Measurements from ENCODE around the gene UNC13D.
"Not testable (repeated sequence)": the region's sequence is repeated elsewhere in the genome, so short reads cannot be mapped to it uniquely, and the experiment has no call there.

Gene UNC13D

DNA sequence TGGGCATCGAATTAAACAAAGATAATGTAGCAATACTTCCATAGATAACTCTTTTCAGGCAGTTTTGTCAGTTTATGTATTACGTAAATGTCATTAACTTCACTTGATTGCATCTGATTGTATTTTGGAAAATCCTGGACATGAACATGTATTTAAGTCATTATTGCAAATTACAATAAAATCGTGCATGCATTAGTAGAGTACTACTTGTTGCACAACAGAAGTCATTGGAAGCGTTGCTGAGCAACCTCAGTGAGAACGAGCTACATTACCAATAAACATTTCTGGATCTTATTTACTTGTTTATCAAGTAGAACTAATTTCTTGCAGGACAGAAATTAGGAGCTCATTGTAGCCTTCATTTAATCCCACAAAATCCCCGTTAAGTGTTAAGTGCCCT lies 53.0 kb downstream of the UNC13D start:
- DNase-seq = no peak

GRCh38 chr17:75785016-75785890 lies 59.0 kb downstream of the UNC13D start:
- DNase-seq = peak; percentile 85

DNA sequence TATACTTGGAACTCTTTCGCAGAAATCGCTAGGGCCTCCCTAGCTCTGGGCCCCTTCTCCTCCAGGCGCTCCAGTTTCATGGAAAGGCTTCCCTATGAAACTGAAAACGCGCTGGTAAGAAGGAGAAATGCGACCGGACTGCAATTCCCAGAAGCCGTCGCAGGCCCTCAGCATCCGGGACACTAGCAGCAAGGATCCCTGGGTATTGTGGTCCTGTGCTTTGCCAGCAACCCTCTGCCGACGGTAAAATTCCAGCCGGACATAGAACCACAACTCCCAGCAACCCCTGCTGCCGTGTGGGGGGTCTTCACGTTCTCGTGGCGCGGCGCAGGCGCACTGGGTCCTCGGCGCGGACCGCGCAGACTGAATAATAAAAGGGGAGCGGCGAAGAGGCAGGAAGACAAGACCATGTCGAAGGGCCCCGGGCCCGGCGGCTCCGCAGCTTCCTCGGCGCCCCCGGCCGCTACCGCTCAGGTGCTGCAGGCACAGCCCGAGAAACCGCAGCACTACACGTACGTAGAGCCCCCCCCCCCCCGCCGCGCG lies 59.7 kb downstream of the UNC13D start, which contains the start of gene UNK:
TSS of gene UNK (plus strand) at position 334 of the 543 bp plus-strand sequence. CDS start at position 409, 75 bp downstream.
- DNase-seq = peak; percentile 93

DNA sequence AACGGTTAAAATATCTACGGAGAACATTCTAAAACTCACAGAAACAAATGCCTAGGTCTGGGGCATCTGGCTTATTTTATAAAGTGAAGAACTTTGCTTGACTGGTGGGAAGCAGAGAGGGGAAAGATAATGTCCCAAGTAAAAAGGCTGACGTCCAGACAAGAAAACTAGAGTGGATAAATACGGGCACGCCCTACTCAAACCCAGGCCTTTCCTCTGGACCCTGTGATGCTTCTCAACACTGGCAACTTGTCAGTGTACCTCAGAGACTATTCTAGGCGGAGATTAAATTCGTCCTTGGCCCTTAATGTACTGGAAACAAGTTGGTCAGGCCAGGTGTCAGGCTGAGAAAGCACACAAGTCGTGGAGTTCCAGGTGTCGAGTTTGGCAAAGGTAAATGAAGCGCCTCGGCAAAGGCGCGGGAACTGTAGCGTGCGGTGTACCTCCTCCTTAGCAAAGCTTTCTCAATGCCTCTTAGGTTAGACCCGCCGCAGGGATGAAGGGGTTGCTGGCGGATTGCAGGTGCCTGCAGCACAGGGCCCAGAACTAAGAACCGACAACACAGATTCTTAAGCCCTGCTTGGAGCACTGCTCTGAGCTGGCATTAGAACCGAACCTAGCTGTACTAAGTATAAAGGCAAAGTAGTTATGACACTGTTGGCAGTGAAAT lies 60.3 kb downstream of the UNC13D start:
- DNase-seq = peak; percentile 71

GRCh38 chr17:75783069-75783783 lies 61.0 kb downstream of the UNC13D start:
- DNase-seq = peak; percentile 63

DNA sequence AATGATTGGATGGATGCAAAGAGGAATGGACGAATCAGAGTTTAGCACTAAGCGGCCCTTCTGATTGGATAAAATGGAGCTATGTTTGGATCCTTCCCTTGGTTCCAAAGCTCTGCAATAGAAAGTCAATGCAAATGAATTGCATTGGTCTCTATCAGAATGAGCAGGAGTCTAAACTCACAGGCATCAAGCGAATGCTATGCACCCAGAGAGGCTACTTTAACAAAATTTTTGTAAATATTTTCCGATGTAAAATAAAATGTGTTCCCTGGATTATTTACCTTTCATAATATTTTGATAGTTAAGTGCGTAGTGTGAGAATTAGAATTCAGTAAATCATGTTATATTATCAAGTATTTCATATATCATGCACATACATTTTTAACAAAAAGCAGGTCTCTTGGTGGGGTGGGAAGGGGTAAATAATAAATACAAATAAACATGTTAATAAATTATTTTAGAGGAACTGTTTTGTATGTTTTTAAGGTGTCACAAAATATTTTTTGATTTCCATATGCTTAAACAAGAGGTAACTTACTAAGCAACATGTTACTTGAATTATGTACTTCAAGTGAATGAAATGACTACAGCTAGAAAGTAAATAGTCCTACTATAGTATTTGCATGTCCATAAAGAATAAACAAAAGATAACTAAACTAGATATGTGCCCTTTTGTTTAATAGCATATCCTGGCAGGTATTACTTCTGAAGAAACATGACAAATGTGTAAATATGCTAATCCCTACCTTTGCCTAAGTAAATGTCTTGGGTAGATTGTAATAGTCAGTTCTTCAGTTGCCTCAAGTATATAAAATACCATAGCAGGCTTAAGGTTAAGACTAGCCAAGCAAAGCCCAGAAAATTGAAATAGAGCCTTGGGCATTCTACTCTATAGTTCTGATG lies 64.0 kb downstream of the UNC13D start:
- no peak for DNase-seq

GRCh38 chr17:75779250-75779986 lies 64.8 kb downstream of the UNC13D start:
- peak; percentile 97 for DNase-seq

GRCh38 chr17:75778861-75779249 lies 65.3 kb downstream of the UNC13D start:
- no peak for DNase-seq

DNA sequence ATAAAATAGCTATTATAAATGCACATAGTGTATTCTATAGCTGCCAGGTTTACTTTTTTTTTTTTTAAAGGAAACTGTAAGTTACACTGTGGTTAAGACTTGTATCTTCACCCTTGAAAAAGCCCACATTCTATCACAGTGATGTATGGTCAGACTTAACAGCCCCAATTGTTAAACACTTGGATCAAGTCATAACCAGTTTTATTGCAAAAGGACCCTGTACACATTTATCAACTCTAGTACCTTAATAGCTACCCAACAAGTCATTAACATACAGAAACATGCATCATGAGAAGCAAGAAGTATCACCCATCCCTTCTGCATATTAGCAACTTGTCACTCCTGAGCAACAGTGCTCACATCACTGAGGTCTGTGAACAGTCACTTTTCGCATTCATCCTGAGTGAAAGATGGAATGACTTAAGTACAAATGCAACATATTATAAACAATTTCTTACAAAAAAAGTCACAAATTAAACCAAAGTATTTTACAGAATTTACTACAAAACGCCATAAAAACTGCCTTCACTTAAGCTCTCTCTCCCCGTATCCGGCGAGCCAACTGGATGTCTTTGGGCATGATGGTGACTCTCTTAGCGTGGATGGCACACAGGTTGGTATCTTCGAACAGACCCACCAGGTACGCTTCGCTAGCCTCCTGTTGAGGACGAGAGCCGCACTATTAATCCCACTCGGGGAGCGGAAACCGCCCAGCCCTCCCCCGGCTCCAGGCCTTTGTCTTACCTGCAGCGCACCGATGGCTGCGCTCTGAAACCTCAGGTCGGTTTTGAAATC lies 65.9 kb downstream of the UNC13D start:
- not testable (repeated sequence) for DNase-seq

DNA sequence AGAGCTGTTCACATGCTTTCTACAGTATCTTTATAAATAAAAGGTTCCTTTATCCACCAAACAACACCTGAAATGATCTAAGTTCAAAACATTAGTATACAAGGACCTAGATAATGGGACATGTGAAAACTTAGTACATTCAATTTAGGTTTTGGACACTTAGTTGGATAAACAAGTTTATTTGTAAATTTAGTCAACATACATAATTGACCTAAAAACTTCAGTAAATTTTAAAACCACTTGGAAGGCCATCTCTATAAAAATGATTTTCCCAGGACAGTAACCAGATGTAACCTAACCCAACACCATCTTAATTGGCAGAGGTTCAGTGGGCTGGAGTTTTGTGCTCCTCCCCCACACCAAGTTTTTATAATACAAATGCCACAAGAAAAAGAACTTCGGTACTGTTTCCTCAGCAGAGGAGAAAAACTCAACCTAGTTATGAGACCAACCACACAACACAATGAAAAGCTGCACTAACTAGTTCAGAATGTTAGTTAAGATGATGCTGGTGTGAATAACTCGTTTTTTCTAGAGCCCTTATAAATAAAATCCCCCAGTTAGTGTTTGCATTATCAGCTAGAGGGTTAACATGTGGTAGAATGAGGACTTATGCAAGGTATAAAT lies 66.8 kb downstream of the UNC13D start:
- DNase-seq = no peak
